ENCODE results near the gene GNAQ.
"Not testable (repeated sequence)": the region's sequence is repeated elsewhere in the genome, so short reads cannot be mapped to it uniquely, and the experiment has no call there.

GNAQ gene

GRCh38 chr9:77883133-77883532 lies 148.5 kb downstream of the GNAQ start:
- H3K36me3 ChIP-seq (ENCODE audit: control insufficient read depth, insufficient read depth, low read length): no peaks in the 10 kb centered on the region
- no peak overlapping the region for H3K4me3 ChIP-seq (ENCODE audit: low read length)
- H3K9ac ChIP-seq (ENCODE audit: low read length): no peak overlapping the region
- no peak overlapping the region for H3K27ac ChIP-seq (ENCODE audit: low read depth, low read length)
- H3K4me1 ChIP-seq (ENCODE audit: control insufficient read depth, insufficient read depth, low read length): peaks cover 18% of the 10 kb centered on the region
- H3K27me3 ChIP-seq (ENCODE audit: control insufficient read depth, insufficient read depth, low read length): no peaks in the 10 kb centered on the region

- Histone ChIP-seq H3K36me3 (ENCODE audit: control insufficient read depth, insufficient read depth, low read length) (no peaks in the 10 kb centered on the region), H3K27ac (ENCODE audit: low read depth, low read length) (no peak overlapping the region), H3K27me3 (ENCODE audit: control insufficient read depth, insufficient read depth, low read length) (no peaks in the 10 kb centered on the region), H3K9ac (ENCODE audit: low read length) (no peak overlapping the region), H3K4me3 (ENCODE audit: low read length) (no peak overlapping the region), H3K4me1 (ENCODE audit: control insufficient read depth, insufficient read depth, low read length) (peaks cover 18% of the 10 kb centered on the region)
Observed at GRCh38 chr9:77882294-77882693, 149.3 kb downstream of the GNAQ start.

DNA sequence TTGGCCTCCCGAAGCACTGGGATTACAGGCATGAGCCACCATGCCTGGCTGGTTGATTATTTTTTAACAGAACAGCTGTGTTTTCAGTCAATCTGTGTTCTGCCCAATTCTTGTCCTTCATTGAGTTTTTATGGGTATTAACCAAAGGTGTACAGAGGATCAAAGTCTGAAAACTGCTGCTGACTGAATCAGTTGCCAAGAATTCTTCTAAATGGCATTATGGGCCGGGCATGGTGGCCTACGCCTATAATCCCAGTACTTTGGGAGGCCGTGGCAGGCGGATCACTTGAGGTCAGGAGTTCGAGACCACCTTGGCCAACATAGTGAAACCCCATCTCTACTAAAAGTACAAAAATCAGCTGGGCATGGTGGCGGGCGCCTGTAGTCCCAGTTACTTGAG lies 150.0 kb downstream of the GNAQ start:
- H3K36me3 ChIP-seq (ENCODE audit: control insufficient read depth, insufficient read depth, low read length); H3K27ac ChIP-seq (ENCODE audit: low read depth, low read length); H3K9ac ChIP-seq (ENCODE audit: low read length); H3K4me3 ChIP-seq (ENCODE audit: low read length); H3K27me3 ChIP-seq (ENCODE audit: control insufficient read depth, insufficient read depth, low read length): not testable (repeated sequence)
- H3K4me1 ChIP-seq (ENCODE audit: control insufficient read depth, insufficient read depth, low read length): peaks cover 19% of the 10 kb centered on the region

- Histone ChIP-seq H3K9ac (ENCODE audit: low read length) (no peak overlapping the region), H3K4me3 (ENCODE audit: low read length) (no peak overlapping the region), H3K27me3 (ENCODE audit: control insufficient read depth, insufficient read depth, low read length) (no peaks in the 10 kb centered on the region), H3K27ac (ENCODE audit: low read depth, low read length) (no peak overlapping the region), H3K4me1 (ENCODE audit: control insufficient read depth, insufficient read depth, low read length) (peaks cover 24% of the 10 kb centered on the region), H3K36me3 (ENCODE audit: control insufficient read depth, insufficient read depth, low read length) (no peaks in the 10 kb centered on the region)
Observed at GRCh38 chr9:77881111-77881510, 150.5 kb downstream of the GNAQ start.

DNA sequence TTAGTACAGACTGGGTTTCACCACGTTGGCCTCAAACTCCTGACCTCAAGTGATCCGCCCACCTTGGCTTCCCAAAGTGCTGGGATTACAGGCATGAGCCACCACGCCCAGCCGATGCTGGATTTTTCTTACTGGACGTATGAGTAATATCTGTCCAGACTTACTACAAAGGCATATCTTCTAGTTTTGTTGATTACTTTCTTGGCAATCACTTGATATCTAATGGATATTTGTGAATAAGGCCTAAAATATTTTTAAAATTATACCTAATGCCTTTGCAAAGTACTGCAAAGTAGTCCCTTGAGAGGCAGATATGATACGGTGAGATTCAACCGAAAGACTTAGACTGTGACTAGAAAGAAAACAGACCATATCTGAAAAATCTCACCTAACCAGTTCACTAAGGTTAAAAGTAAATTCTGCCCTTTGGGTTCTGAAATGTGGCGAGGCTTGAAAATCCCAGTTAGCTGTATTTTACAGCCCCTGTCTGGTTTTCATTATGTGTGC lies 152.1 kb downstream of the GNAQ start:
- H3K9ac ChIP-seq (ENCODE audit: low read length): no peak overlapping the region
- H3K4me3 ChIP-seq (ENCODE audit: low read length): no peak overlapping the region
- peaks cover 21% of the 10 kb centered on the region for H3K4me1 ChIP-seq (ENCODE audit: control insufficient read depth, insufficient read depth, low read length)
- no peaks in the 10 kb centered on the region for H3K27me3 ChIP-seq (ENCODE audit: control insufficient read depth, insufficient read depth, low read length)
- no peaks in the 10 kb centered on the region for H3K36me3 ChIP-seq (ENCODE audit: control insufficient read depth, insufficient read depth, low read length)
- no peak overlapping the region for H3K27ac ChIP-seq (ENCODE audit: low read depth, low read length)

- not testable (repeated sequence) for H3K36me3 ChIP-seq (ENCODE audit: control insufficient read depth, insufficient read depth, low read length); H3K27me3 ChIP-seq (ENCODE audit: control insufficient read depth, insufficient read depth, low read length); H3K27ac ChIP-seq (ENCODE audit: low read depth, low read length); H3K4me3 ChIP-seq (ENCODE audit: low read length); H3K9ac ChIP-seq (ENCODE audit: low read length)
- H3K4me1 ChIP-seq (ENCODE audit: control insufficient read depth, insufficient read depth, low read length): peaks cover 15% of the 10 kb centered on the region
Observed at GRCh38 chr9:77878793-77879192, 152.8 kb downstream of the GNAQ start.

GRCh38 chr9:77877976-77878375 lies 153.6 kb downstream of the GNAQ start:
- Histone ChIP-seq H3K27me3 (ENCODE audit: control insufficient read depth, insufficient read depth, low read length) (no peaks in the 10 kb centered on the region), H3K4me3 (ENCODE audit: low read length) (no peak overlapping the region), H3K9ac (ENCODE audit: low read length) (no peak overlapping the region), H3K27ac (ENCODE audit: low read depth, low read length) (no peak overlapping the region), H3K4me1 (ENCODE audit: control insufficient read depth, insufficient read depth, low read length) (peaks cover 8% of the 10 kb centered on the region), H3K36me3 (ENCODE audit: control insufficient read depth, insufficient read depth, low read length) (no peaks in the 10 kb centered on the region)

GRCh38 chr9:77876590-77876989 lies 155.0 kb downstream of the GNAQ start:
- H3K4me1 ChIP-seq (ENCODE audit: control insufficient read depth, insufficient read depth, low read length): peaks cover 8% of the 10 kb centered on the region
- no peaks in the 10 kb centered on the region for H3K27me3 ChIP-seq (ENCODE audit: control insufficient read depth, insufficient read depth, low read length)
- no peak overlapping the region for H3K9ac ChIP-seq (ENCODE audit: low read length)
- H3K4me3 ChIP-seq (ENCODE audit: low read length): no peak overlapping the region
- no peaks in the 10 kb centered on the region for H3K36me3 ChIP-seq (ENCODE audit: control insufficient read depth, insufficient read depth, low read length)
- no peak overlapping the region for H3K27ac ChIP-seq (ENCODE audit: low read depth, low read length)

DNA sequence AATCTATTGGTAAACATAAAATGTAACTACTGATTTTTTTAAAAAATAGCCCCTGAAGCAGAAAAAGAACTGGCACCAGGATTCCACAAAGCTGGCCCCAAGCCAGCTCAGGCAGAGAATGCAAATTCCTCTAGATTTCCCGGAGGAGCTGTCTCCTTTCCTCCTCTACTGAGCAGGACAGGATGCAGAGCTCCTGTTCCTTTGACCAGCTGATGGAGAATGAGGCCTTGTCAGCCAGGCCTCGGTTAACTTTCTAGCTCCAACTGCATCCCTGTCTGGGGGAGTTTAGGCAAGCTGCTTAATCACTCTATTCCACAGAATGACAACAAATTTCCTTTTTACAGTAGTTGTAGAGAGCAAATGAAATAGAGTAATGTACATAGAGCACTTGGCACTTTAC lies 155.5 kb downstream of the GNAQ start:
- Histone ChIP-seq H3K36me3 (ENCODE audit: control insufficient read depth, insufficient read depth, low read length) (no peaks in the 10 kb centered on the region), H3K4me1 (ENCODE audit: control insufficient read depth, insufficient read depth, low read length) (peaks cover 8% of the 10 kb centered on the region), H3K27me3 (ENCODE audit: control insufficient read depth, insufficient read depth, low read length) (no peaks in the 10 kb centered on the region), H3K27ac (ENCODE audit: low read depth, low read length) (no peak overlapping the region), H3K9ac (ENCODE audit: low read length) (no peak overlapping the region), H3K4me3 (ENCODE audit: low read length) (no peak overlapping the region)

- H3K4me1 ChIP-seq (ENCODE audit: control insufficient read depth, insufficient read depth, low read length): peaks cover 8% of the 10 kb centered on the region
- H3K36me3 ChIP-seq (ENCODE audit: control insufficient read depth, insufficient read depth, low read length): no peaks in the 10 kb centered on the region
- no peak overlapping the region for H3K9ac ChIP-seq (ENCODE audit: low read length)
- H3K4me3 ChIP-seq (ENCODE audit: low read length): no peak overlapping the region
- no peaks in the 10 kb centered on the region for H3K27me3 ChIP-seq (ENCODE audit: control insufficient read depth, insufficient read depth, low read length)
- no peak overlapping the region for H3K27ac ChIP-seq (ENCODE audit: low read depth, low read length)
Observed at GRCh38 chr9:77872863-77873262, 158.7 kb downstream of the GNAQ start.

GRCh38 chr9:77872177-77872576 lies 159.4 kb downstream of the GNAQ start:
- no peak overlapping the region for H3K9ac ChIP-seq (ENCODE audit: low read length)
- H3K4me3 ChIP-seq (ENCODE audit: low read length): no peak overlapping the region
- no peak overlapping the region for H3K27ac ChIP-seq (ENCODE audit: low read depth, low read length)
- H3K4me1 ChIP-seq (ENCODE audit: control insufficient read depth, insufficient read depth, low read length): peaks cover 8% of the 10 kb centered on the region
- H3K27me3 ChIP-seq (ENCODE audit: control insufficient read depth, insufficient read depth, low read length): no peaks in the 10 kb centered on the region
- no peaks in the 10 kb centered on the region for H3K36me3 ChIP-seq (ENCODE audit: control insufficient read depth, insufficient read depth, low read length)

DNA sequence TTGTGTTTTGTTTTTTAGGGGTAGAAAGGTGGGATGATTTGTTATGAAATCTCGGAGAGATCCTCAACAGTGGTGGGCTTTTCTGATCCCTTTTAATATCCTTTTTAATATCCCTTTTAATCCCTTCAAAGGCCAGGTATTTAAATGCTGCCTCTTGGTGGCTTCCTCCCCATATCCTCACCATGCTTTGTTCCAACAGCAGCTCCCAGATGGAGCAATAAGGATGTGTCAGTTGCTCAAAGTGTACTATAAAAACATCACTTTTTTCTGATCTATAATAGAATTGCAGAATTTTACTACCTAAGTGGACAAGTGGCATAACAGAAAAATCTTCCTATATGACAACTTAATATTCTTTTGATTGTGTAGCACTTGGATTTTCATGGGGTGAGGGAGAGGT lies 160.1 kb downstream of the GNAQ start:
- Histone ChIP-seq H3K27me3 (ENCODE audit: control insufficient read depth, insufficient read depth, low read length) (no peaks in the 10 kb centered on the region), H3K36me3 (ENCODE audit: control insufficient read depth, insufficient read depth, low read length) (no peaks in the 10 kb centered on the region), H3K27ac (ENCODE audit: low read depth, low read length) (no peak overlapping the region), H3K4me1 (ENCODE audit: control insufficient read depth, insufficient read depth, low read length) (peaks cover 6% of the 10 kb centered on the region), H3K9ac (ENCODE audit: low read length) (no peak overlapping the region), H3K4me3 (ENCODE audit: low read length) (no peak overlapping the region)

- no peak overlapping the region for H3K9ac ChIP-seq (ENCODE audit: low read length)
- H3K4me3 ChIP-seq (ENCODE audit: low read length): no peak overlapping the region
- H3K36me3 ChIP-seq (ENCODE audit: control insufficient read depth, insufficient read depth, low read length): no peaks in the 10 kb centered on the region
- H3K27me3 ChIP-seq (ENCODE audit: control insufficient read depth, insufficient read depth, low read length): no peaks in the 10 kb centered on the region
- H3K27ac ChIP-seq (ENCODE audit: low read depth, low read length): no peak overlapping the region
- H3K4me1 ChIP-seq (ENCODE audit: control insufficient read depth, insufficient read depth, low read length): no peaks in the 10 kb centered on the region
Observed at GRCh38 chr9:77866878-77867277, 164.7 kb downstream of the GNAQ start.
